ENCODE results near the gene NR2C2AP. TPM values are rescaled to one million over a fixed set of nuclear protein-coding genes. Genes with fewer than 3 reads are reported as not detected.
A peak's percentile ranks its signal among the peaks of the same experiment; 100 is the strongest.

NR2C2AP gene
- polyA plus RNA-seq, 1 donor: 7.7 TPM

DNA sequence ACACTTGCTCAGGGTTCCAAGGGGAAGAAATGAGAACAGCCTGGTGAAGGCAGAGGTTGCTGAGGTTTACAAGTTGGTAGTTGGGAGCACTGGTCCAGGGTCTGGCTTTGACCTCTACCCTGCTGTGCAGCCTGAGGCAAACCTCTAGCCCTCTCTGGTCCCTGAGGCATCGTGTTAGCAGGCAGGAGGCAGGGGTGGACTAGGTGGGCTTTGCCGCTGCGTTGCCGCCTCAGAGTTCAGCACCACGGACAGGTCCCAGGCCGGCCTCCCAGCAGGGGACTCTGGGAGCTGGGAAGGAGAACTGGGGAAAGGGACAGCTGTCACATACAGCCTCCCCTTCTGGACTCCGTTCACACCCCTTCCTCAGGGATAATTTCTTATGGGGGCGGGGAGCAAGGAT is 11.7 kb upstream of the NR2C2AP start:
- no peak for DNase-seq (ENCODE audit: low read depth)

- DNase-seq (ENCODE audit: low read depth): no peak
These were observed 10.9 kb upstream of the NR2C2AP start for GRCh38 chr19:19214159-19214490.

DNA sequence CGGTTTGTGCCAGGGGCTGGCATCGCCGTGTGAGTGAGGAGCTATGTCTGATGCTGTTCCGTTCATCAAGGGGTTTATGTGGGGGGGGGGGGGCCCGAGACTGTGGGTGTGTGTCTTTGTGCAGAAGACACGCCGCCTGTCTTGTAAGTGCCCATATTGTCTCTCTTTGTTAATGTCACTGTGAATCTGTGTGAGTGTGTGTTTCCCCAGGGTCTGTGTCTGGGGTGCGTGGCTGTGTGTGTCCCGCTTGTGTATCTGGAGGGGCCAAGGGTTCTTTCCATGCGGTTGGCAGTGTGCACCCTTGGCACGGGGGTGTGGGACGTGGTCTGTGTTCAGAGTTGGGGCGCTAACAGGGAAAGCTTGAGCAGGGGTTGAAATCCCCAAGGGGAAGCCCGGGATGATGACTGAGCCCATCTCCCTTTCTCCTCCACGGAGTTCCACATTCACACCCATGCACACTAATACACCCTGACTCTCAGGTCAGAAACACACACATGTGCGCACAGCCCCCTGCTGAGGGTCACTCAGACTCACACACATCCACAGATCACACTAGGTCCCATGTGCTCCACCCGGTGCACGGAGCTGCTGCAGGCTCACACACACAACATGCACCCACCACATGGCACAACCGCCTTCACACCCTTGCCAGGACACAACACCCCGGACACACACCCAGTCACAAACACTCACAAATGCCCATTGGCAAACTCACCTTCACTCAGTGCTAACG is 10.4 kb upstream of the NR2C2AP start:
- DNase-seq (ENCODE audit: low read depth): no peak

DNA sequence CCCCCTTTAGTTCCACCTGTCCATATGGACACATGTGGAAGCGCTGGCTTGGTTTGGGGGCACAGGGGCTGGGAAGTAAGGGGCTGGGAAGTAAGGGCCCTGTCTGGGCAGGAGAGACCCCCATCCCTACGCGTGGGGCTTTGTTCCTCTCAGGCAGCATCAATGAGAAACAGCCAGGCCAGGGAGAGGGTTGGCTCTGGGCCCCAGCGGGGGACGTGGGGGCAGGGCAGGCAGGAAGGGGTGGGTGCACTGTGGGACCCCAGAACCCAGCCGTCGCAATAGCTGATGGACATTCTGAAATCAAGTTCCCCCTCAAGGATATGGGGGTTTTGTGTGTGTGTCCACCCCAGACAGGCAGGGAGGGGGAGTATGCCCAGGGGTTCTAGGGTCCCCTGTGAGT is 9.7 kb upstream of the NR2C2AP start:
- DNase-seq (ENCODE audit: low read depth): no peak

DNA sequence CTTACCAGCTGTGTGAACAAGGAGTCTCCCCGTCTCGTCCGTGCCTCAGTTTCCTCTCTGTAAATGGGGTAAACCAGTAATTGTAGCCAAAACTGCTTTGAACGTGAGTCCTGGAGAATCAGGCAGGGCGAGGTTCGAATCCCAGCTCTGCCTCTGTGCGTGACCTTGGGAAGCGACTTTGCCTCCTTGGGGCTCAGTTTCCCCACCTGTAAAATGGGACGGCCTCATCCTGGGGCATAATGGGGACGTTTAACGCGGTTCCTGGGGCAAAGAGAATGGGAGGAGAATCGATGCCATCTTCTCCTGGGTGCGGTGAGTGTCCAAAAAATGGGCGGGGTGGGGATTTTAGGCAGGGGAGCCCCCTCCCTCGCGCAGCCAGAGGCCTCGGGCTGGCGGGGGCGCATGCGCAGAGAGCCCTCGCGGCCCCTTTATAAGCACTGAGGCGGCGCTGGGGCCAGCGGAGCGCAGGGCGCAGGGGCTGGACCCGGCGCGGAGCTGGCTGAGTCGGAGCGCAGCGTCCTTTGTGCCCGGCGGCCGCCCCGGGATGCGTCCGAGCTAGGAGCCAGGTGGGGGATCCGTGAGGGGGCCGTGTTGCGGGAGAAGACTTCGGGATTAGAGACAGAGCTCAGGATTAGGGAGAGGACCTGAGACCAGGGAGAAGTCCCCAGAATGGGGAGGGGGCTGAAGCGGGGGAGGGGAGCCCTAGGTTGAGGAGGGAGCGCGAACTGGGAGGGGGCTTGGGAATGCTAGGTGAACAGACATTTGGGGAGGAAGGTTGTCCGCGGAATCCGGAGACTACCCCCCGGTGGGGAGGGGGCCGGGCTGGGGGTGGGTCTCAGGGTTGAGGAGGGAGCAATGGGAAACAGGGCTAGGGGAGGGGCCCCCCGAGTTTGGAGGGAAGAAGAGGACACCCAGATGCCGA is 8.5 kb upstream of the NR2C2AP start, which contains the start of gene NCAN:
Gene NCAN, plus strand, starts transcription at position 460 of the 922 bp plus-strand sequence. CDS start 4,996 bp downstream, outside the sequence.
- DNase-seq (ENCODE audit: low read depth): no peak

DNA sequence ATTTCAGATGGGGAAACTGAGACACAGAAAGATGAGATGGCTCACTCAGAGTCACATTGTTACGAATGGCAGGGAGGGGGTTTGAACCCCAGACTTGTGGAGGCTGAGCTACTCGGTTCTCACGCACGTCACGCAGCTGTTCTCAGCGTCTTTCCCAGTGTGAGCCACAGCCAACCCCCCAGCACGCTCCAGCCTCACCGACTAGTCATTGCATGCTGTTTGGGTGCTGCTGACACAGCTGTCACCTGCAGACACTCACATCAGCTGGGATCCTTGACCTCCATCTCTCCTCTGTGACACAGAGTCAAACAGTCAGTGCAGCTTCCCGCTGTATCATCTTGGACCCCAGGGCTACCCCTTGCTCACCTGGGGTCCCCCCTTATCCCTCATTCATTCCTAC is 6.2 kb upstream of the NR2C2AP start:
- DNase-seq (ENCODE audit: low read depth): no peak

DNA sequence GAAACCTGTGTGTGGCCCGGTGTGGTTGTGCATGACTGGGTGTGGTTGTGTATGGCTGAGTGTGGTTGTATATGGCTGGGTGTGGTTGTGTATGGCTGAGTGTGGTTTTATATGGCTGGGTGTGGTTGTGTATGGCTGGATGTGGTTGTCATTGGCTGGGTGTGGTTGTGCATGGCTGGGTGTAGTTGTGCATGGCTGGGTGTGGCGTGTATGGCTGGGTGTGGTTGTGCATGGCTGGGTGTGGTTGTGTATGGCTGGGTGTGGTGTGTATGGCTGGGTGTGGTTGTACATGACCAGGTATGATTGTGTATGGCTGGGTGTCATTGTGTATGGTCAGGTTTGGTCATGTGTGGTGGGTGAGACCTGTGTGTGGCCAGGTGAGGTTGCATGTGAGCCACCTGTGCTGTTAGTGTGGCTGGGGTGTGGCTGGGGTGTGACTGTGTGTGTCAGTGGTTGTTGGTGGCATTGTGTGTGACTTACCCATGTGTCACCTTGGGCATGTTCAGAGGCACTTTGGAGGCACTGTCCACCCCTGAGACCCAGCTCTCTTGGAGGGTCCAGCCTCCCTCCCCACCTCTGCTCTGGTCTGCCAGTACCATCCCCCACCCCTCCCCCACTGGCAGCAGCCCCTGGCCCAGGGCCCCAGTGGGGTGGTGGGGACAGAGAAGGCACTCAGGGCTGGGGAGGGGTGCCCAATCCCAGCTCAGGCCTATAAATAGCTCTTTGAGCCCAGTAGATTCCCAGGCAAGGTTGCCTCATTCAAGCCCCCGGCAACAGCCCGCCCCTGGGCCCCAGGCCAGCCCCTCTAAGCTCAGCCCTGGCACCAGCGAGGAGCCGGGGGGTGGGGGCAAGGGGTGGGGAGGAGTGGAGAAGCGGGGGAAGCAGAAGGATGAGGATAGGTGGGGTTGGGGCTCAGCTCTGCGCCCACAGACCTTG is 4.7 kb upstream of the NR2C2AP start:
- no peak for DNase-seq (ENCODE audit: low read depth)

- DNase-seq (ENCODE audit: low read depth): no peak
These were observed 3.7 kb upstream of the NR2C2AP start for GRCh38 chr19:19206938-19207337.

DNA sequence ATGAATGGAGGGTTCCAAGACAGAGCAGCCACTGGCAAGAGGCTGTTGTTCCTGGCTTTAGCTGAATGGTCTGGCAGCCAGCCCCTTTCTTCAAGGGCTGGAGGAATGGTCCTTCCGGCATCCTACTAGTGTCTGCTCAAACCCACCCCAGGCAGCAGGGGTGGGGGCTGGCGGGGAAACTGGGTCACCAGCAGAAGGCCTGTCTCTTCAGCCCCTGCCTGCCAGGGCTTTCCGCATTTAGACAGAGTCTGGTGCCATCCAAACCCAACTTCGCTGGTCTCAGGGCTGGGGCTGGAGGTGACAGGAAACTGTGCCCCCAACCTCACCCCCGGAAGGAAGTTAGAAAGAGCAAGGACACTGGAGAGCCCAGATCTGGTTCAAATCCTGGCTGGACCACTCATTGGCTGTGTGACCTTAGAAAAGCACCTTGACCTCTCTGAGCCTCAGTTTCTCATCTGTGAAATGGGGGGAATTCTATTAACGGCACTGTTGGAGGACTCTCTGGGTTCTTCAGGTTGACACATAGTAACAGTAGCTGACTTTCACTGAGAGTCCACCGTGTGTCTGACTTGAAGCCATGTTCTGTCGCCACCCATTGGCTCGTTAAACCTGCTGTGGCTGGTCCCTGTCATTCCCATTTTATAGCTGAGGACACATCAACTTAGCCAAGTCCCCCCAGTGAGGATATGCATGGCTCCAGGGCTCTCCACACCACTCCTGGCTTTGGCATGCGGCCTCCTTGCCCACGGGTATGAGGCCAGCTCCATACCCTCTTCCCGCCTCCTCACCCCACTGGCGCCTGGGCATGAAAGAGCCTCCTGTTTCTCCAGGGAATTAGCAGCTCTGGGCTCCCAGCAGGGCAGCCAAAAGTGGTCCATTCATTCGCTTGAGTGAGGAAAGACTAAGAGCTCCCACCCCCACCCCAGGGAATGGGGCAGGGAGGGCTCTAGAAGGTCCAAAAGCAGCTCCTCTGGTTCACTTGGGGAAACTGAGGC is 2.5 kb upstream of the NR2C2AP start:
- no peak for DNase-seq (ENCODE audit: low read depth)

GRCh38 chr19:19204181-19204580 is 967 bp upstream of the NR2C2AP start:
- DNase-seq (ENCODE audit: low read depth): no peak

DNA sequence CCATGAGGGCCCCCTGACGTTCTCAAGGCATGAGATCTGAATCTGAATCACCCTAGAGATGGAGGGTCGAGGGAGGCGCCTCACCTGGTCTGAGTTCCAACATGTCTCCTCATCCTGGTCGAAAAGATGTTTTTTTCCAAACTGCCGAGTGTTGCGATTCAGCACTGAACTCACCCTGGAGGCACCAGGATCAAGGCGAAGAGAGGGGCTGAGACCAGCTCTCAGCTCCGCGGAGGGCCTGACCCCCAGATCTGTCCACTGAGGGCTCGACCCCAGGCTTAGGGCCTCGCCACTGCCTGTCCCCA is 555 bp downstream of the NR2C2AP start:
- no peak for DNase-seq (ENCODE audit: low read depth)

GRCh38 chr19:19201697-19202630 is 1.2 kb downstream of the NR2C2AP start:
- no peak for DNase-seq (ENCODE audit: low read depth)

DNA sequence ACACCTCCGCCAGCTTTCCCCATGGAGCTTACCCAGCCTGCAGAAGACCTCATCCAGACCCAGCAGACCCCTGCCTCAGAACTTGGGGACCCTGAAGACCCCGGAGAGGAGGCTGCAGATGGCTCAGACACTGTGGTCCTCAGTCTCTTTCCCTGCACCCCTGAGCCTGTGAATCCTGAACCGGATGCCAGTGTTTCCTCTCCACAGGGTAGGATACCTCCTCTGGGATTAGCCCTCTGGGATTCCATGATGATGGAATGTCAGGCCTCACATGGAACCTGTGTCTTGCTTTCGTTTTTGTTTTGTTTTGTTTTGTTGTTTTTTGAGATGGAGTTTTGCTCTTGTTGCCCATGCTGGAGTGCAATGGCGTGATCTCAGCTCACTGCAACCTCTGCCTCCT is 9.3 kb downstream of the NR2C2AP start:
- DNase-seq (ENCODE audit: low read depth): no peak

- no peak for DNase-seq (ENCODE audit: low read depth)
These were observed 10.2 kb downstream of the NR2C2AP start for GRCh38 chr19:19192910-19193423.

DNA sequence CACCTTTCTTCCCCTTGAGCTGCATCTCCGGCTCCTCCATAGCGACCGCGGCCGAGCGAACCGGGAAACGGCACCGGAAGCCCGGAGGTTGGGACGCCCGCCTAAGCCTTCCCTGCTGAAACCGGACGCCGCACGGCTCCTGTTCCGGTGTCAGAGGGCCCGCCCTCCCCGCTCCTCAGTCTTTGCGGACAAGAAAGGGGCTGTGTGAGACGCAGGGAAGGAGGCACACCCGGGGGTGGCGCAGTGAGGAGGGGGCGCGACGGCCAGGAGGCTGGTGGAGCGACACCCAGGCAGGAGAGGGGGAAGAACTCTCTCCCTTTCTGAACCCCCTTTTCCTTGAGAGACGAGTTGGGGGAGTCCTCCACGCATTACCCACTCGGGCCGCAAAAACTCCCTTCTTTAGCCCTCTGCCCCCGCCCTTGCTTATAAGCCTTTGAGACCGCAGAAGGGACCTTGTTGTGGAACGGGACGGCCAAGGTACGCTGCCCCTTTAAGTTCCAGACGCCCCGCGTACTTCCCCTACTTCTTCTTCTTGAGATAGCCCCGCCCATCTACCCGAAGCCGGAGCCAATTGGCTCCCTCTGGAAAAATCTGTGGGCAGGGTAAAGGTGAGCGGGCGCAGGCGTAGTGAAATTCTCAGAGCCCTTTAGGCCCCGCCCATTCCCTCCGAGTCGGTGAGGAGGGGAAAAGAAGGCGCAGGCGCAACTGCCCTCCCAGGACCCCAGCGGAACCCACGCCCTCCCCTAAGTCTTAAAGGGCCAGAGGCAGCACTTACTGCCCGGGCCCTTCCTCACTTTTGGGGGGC is 10.9 kb downstream of the NR2C2AP start, which contains the start of the genes BORCS8 and RFXANK:
Gene BORCS8, minus strand, starts transcription at position 75 of the 805 bp plus-strand sequence. Its CDS starts 35 bp downstream, at position 40.
Gene RFXANK, plus strand, starts transcription at position 181 of the 805 bp plus-strand sequence. CDS start 1,689 bp downstream, outside the sequence.
- DNase-seq (ENCODE audit: low read depth): peak; percentile 99

DNA sequence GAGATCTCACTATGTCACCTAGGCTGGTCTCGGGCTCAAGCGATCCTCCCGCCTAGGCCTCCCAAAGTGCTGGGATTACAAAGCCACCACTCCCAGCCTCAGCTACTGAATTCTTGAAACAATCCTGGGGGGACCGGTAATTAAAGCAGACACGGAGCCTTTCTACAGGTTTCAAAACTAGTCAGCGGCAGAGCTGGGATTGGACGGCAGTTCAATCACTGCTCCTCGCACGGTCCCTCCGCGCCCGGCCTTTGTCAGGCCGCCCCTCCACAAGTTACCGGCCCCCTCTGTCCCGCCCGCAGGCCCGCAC is 11.5 kb downstream of the NR2C2AP start:
- no peak for DNase-seq (ENCODE audit: low read depth)

DNA sequence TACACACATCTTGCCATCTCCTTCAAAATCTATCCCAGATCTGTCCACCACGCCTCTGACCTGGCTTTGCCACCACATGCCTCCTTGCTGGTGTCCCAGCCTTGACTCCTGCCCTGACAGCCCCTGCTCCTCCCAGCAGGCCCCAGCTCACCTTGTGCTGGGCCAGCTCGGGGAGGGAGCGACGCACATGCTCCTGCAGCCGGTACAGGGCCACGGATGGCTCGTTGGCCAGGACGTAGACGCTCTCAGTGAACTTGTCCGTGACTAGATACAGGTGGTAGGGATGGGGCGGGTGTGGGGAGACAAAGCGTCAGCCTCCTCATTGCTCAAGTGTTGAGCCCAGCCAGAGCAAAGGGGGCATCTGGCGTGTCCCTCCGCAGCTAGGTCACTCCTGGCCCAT is 16.5 kb downstream of the NR2C2AP start:
- DNase-seq (ENCODE audit: low read depth): no peak

Data from forelimb muscle (tissue), 1 donor.